ENCODE data around the gene NOXO1.
A peak's percentile ranks its signal among the peaks of the same experiment; 100 is the strongest.
"Not testable (repeated sequence)": the region's sequence is repeated elsewhere in the genome, so short reads cannot be mapped to it uniquely, and the experiment has no call there.

The NOXO1 gene

DNA sequence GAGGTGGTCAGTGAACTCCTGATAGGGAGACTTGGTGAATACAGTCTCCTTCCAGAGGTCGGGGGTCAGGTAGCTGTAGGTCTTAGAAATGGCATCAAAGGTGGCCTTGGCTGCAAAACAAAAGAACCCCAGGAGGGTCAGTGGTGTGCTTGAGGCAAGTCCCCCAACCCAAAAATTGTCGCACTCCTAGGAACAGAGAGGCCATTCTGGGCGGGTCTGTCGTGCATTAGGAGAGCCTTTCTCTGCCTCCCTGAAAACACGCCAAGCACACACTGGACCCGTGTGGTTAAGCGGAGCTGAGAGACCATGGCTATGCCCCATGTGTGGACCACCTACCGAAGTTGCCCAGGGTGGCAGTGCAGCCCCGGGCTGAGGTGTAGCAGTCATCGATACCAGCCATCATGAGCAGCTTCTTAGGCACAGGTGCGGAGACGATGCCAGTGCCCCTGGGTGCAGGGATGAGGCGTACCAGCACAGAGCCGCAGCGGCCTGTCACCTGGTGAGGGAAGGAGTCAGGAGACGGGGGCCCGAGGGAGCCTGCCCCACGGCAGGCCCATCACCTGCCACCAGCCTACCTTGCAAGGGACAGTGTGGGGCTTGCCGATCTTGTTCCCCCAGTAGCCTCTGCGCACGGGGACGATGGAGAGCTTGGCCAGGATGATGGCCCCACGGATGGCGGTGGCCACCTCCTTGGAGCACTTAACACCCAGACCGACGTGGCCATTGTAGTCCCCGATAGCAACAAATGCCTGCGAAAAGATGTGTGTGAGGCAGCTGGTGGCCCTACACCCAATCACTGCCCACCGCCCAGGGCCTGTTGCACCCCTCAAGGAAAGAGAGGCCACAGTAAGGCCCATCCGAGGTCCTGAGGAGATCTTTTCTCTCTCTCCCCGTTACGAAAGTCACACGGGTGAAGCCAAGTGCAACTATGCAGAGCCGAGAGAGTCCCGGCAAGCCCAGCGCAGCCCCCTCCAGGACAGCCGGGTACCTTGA, 18.8 kb downstream of the NOXO1 start:
- not testable (repeated sequence) for DNase-seq

DNA sequence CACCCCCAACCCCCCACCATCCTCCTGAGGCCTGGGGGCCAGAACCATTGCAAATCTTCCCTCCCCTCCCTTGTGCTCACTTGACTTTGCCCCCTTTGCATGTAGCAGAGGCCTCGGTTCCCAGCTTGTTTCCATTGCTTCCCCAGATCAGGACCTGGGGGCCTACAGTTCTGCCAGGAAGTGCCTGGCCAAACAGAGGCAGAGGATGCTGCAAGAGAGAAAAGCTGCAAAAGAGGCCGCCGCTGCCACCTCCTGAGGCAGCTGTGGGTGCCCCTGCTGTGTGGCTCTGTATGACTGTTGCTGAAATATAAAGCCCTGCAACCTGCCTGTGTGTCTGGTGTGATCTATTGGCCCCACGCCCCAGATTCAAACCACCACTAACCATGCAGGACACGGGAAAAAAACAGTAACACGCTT, 19.6 kb downstream of the NOXO1 start:
- peak in 1 of 5 experiments; percentile 88 for DNase-seq

DNA sequence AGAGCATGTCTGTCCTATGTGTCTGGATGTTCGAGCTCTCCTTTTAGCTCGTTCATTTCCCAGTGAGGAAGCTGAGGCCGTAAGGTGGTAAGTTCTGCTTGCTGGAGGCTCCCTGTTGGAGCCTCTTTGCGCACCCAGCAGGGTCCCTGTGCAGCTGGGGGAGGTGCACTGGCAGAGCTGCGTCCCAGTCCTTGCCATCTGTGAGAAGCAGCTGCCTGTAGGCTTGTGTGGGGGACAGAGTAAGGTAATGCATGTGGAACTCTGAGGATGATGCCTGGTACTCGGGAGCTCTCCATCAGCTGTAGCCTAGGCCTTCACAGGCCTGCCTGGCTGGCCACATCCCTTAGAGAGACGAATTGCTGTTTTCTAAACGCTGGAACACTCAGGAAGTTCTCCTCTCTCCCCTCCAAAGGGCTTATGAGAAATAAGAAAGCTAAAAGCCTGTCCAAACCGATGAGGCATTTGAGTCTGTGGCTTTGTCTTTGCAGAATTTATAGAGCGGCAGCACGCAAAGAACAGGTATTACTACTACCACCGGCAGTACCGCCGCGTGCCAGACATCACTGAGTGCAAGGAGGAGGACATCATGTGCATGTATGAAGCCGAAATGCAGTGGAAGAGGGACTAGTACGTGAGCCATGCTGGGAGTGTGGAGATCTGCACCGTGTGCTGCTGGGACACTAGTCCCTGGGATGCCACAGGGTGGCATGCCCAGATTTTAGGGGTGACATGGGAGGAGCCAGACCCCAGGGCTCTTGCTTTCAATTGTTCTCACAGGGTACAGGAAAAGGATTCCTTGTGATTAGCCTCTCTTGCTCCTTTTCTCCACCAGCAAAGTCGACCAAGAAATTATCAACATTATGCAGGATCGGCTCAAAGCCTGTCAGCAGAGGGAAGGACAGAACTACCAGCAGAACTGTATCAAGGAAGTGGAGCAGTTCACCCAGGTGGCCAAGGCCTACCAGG, 20.3 kb downstream of the NOXO1 start:
- peak in 2 of 5 experiments; percentile 42 to 84 for DNase-seq

DNA sequence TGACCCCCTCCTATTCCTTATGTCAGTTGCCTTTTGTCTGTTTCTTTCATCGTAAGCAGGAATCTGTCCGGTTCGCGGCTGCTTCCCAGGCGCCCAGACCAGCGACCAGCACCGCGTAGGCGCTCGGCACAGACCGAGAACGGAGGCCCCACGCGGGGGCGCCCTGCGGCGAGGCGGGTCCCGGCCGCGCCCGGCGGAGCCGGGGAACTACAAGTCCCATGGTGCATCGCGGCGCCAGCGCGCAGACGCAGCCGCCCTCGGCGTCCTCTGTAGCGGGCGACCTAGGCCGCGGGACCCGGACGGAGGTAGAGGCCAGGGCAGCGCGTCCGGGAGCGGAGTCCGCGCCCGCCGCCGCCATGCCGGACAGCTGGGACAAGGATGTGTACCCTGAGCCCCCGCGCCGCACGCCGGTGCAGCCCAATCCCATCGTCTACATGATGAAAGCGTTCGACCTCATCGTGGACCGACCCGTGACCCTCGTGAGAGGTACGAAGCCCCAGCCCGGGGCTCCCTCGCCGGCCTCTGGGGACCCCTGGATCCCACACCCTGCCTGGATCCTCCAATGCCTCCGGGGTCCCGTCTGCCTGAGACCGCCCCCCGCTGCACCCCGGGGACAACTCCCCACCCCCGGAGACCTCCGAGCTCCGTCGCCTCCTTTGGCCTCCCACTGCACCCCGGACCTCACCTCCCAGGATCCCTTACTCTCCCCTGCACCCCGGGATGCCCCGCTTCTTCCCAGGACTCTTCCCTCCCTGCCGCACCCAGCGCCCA, 21.8 kb downstream of the NOXO1 start, which contains the start of gene NDUFB10:
Gene NDUFB10 (plus strand): TSS at position 270 of the 771 bp plus-strand sequence. CDS start 87 bp downstream, at position 357.
- DNase-seq: peak; percentile 80 to 91 (median 86)

DNA sequence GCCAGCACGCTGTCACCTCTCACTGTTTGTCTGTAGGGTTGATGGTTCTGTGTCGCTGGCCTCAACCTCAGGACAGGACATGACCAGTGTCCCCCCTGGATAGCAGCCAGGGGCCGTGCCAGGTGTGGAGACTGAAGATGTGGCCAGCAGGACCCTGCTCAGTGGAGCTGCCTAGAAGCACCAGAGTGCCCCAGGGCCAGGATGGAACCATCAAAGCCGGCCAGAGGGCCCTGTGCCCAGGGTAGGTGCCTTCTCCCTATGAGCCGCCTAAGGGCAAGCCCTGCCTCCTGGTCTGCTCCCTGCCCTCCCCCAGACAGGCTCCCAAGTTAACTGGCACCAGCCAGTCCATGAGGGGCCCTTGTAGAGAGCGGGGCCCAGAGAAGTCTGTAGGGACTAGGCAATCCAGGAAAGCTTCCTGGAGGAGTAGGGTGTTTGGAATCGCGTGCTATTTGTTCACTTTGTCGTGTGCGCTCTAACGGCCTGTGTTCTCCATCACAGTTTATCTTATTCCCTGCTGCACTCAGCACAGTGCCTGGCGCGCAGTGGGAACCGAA, 22.5 kb downstream of the NOXO1 start:
- DNase-seq: no peak

DNA sequence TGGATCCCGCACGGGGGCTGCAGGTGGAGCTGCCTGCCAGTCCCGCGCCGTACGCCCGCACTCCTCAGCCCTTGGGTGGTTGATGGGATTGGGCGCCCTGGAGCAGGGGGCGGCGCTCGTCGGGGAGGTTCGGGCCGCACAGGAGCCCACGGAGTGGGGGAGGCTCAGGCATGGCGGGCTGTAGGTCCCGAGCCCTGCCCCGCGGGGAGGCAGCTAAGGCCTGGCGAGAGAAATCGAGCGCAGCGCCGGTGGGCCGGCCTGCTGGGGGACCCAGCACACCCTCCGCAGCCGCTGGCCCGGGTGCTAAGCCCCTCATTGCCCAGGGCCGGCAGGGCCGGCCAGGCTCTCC, 23.2 kb downstream of the NOXO1 start:
- not testable (repeated sequence) for DNase-seq

DNA sequence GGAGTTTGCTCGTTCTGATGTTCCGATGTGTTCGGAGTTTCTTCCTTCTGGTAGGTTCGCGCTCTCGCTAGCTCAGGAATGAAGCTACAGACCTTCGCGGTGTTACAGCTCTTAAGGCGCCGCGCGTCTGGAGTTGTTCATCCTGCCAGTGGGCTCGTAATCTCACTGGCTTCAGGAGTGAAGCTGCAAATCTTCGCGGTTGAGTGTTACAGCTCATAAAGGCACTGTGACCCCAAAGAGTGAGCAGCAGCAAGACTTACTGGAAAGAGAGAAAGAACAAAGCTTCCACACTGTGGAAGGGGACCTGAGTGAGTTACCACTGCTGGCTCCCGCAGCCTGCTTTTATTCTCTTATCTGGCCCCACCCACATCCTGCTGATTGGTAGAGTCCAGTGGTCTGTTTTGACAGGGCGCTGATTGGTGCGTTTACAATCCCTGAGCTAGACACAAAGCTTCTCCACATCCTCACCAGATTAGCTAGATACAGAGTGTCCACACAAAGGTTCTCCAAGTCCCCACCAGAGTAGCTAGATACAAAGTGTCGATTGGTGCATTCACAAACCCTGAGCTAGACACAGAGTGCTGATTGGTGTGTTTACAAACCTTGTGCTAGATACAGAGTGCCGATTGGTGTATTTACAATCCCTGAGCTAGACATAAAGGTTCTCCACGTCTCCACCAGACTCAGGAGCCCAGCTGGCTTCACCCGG, 23.7 kb downstream of the NOXO1 start:
- DNase-seq: not testable (repeated sequence)

DNA sequence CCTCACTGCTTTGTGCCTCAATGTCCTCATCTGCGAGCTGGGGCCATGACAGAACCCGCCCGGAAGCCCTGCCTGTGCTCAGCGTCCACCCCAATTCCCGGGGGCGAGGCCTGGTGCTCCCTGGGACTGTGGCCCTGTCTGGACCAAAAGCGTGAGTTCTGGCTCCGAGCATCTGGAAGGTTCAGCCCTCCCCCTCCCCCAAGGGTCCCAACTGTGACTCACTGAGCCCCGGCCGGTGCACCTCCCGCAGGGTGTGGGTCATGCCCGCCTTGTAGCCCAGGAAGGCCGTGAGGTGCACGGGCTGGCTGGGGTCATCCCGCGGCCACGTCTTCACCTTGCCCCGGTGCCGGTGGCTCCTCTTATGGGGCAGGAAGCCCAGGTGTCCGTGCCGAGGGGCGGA, 27.5 kb downstream of the NOXO1 start:
- DNase-seq: no peak

DNA sequence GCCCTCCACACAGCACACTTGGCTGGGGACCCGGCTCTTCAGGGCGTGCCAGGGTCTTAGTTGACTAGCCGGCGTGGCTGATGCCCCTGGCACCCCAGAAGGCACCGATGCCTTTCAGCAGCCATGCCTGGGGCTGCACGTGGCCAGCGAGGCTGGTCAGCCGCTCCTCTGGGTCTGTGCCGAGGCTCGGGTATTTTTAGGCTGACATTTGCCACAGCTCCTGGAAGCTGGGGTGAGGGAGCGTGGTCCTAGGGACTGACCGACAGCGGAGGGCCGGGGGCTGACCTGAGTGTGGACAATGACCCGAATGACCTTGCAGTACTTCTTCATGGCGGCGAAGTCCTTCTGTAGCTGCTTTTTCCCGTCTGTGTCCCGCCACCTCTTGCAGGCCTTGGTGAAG, 30.7 kb downstream of the NOXO1 start:
- DNase-seq: no peak

DNA sequence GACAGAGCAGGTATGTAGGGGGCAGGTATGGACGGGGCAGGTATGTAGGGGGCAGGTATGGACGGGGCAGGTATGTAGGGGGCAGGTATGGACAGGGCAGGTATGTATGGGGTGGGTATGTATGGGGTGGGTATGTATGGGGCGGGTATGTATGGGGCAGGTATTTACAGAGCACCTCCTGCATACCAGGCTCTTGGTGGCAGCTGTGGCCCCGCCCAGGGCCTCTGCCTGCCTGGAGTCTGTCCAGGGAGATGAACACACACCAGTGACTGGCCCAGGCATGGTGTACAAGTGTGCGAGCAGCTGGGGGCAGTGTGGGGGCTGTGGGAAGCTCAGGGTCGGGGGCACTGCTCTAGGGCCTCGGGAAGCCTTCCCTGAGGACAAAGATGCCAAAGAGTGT, 31.2 kb downstream of the NOXO1 start:
- DNase-seq: no peak

DNA sequence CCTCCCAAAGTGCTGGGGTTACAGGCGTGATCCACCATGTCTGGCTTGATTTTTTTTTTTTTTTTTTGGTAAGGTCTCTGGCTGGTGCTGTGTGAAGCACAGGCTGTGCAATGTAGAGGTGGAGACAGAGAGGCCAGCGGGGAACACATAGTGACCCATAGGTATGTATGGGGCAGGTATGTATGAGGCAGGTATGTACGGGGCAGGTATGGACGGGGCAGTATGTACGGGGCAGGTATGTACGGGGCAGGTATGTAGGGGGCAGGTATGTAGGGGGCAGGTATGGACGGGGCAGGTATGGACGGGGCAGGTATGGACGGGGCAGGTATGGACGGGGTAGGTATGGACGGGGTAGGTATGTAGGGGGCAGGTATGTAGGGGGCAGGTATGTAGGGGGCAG, 31.8 kb downstream of the NOXO1 start:
- no peak for DNase-seq

DNA sequence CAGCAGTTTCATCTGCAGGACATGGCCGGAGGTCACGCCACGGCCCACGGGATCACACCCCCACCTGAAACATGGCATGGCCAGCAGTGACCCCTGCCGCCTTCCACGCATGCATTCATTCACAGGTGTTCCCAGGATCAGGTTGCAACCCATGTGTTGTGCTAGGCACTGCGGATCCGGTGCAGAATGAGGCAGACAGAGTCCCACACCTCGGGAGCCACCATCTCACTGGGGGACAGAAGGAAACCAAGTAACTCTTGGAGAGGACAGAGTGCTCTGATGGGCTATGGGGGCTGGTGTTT, 33.9 kb downstream of the NOXO1 start:
- no peak for DNase-seq

DNA sequence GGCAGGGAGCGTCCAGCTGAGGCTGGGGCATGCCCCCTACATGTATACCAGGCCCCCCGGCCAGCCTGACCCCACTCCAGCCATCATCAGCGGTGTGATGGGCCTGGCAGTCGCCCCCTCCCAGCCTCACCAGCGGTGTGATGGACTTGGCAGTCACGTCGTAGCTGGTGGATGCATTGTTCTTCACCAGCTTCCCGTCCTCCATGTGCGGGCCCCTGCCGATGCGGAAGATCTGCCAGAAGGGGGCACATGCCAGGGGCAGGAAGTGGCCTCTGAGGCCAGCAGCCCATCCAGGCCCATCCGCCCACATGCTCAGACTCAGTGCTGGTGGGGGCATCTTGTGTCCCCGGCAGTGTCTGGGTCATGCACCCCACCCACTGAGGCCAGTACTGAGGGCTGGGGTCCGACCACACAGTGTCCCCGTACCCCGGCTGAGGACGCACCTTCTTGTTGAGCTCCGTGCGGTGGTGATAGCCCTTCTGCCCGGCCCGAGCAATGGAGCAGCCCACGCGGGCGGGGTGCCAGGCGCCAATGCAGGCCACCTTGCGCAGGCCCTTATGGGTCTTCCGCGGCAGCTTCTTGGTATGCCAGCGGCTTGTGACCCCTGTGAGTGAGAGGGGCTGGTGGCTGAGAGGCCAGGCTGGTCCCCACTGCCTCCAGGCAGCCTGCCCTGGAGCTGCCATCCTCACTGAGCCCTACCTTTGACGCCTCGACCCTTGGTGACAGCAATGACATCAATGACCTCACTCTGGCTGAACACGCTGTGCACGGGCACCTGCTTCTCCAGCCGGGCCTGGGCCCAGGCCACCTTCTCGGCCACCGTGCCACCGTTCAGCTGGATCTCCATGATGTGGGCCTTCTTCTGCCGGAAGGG, 34.5 kb downstream of the NOXO1 start:
- no peak for DNase-seq

DNA sequence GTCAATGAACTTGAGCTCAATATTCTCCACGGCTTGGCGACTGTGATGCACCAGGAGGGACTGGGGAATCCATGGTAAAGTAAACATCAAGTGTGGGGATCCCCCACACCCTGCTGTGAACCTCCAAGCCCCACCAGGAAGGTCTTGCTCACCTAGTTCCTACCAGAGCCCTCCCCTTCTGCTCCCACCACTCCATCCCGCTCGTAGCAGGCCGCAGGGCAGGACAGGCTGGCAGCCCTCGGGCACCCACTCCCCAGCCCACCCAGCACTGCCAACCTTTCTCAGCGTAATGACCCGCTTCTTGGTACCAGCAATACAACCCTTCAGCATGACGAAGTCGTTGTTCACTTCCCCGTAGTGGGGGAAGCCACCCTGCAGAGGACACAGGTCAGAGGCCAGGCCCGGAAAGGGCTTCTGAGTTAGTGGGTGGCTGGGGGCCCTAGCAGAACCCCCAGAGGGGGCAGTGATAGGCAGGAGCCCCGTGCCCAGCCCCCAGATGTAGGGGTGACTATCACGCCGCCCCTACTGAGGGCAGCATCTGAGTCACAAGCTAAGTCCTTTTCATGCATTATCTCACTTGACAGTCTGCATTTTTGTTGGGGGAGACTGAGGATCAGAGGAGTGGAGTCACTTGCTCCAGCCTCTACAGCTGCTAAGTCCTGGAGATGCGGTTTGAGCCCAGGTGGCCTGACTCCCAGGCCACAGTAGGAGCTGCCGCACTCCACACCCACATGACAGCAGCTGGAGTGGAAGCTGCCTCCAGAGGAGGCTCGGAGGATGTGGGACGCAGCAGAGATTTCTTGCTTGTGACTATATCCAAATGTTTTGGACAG, 35.5 kb downstream of the NOXO1 start:
- no peak for DNase-seq

DNA sequence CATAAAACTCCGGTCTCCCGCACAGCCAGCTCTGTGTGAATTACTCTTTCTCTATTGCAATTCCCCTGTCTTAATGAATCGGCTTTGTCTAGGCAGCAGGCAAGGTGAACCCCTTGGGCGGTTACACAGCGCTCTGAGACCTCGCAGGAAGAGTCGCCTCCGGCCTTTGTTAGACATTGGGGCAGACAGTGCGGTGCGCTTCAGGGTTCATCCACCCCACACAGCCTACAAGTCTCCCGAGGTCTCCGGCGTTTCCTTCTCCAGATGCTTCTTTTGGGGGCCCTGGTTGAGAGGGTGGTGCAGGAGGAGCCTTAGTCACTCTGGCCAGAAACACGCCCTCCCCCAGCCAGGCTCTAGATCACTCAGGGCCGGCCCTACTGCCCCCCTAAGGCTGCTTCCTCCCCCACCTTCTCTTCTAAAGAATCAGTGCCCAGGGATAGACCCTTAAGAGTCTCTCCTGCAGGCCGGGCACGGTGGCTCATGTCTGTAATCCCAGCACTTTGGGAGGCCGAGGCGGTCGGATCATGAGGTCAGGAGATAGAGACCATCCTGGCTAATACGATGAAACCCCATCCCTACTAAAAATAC, 36.6 kb downstream of the NOXO1 start:
- no peak for DNase-seq

DNA sequence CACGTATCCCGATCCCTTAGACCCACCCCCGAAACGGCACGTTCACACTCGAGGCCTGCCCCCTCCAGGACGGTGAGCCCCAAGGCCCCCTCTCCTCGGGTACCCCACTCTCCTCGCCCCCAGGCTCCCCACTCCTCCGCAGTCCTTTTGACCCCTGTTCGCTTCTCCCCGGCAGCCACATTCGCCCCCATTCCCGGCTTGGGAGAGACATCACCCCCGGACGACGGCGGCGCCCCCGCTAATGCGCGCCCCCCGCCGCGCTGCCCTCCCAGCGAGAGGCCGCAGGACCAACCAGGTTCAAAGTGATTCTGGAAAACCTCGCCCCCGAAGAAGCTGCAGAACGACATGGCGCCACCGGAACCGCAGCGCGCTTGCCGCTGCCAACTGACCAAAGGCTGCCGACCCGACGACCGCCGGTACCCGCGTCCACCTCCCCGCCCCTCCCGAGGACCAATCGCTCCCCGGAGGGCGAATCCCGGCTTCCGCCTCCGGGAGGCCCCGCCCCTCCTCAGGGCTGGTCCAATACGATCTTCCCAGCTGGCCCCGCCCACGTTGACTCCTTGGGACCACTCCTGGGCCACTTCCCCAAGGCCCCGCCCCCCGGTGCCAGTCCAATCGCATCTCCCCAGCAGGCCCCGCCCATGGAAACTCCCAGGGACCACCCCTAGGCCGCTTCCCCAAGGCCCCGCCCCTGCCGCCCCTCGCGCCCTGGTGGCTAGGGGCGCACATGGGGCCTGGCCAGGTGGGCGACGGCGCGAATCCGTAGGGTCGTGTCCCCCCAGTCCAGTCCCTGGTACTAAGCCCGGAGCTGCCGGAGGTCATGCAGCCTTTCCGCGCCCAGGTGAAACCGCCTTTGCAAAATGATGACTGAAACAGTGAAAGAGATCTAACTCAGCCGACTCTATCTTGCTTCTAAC, 38.2 kb downstream of the NOXO1 start, which contains the start of gene MSRB1:
Gene MSRB1 (minus strand): TSS at position 390 of the 917 bp plus-strand sequence. CDS start 43 bp downstream, at position 347.
- DNase-seq: peak; percentile 98 to 100 (median 99)

DNA sequence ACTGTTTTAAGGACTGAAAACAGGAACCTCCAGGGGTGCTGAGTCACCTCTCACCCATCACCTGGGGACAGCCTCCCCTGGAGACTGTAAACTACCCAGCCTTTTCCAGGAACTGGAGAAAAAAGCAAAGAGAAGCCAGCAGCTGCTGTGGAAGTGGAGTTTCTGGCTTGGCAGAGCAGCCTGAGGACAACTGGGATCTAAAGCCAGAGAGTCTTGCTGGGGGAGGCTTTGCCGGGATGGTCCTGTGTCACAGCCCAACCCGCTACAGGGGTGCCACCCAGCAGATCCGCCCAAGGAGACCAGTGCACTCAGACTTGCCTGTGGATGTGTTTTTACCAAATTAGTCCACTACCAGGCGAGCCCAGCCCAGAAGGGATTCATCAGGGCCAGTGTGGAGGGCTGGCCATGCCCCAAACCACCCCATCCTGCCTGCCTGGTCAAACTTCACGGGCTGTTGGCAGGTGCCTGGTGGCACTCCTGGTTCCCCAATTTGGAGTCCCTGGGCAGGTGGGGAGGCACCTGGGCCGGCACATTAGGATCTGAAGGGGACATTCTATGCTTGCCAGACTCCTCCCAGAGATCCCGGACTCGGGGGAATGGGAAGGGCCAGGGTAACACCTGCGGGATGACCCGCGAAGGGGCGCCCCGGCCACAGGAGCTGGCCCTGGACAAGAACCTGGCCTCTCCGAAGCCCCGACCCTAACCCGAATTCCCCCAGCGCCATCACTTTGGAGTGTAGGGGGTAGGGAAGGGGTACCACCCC, 39.0 kb downstream of the NOXO1 start:
- DNase-seq: no peak

Data from T-helper 2 cell (primary cell).